Upper lobe of left lung (tissue), 6 donors: ENCODE measurements around the gene COL6A1. TPM values are rescaled to one million over a fixed set of nuclear protein-coding genes. Genes with fewer than 3 reads are reported as not detected.

Source experiments
- ATAC-seq, 2 donors: fragments of 200-7000 bp; cut with Tn5 transposase; one replicate each; pipeline ENCODE4 v1.9.1; 2022; ENCODE audit warnings: mild to moderate bottlenecking in 2 of 2, moderate library complexity in 2 of 2; ENCODE audit not compliant: low FRiP score in 2 of 2
- DNase-seq, 2 donors: peaks; one replicate each; pipeline ENCODE4 v3.0.0-alpha.2; 2019 to 2020
- H3K27ac ChIP-seq, 4 donors: fragments of 200-600 bp; sonication (generic); one replicate each; pipeline ENCODE4 v1.5.1; 2016 to 2019
- H3K27me3 ChIP-seq, 4 donors: fragments of 200-600 bp; sonication (generic); one replicate each; pipeline ENCODE4 v1.5.1; 2017 to 2019
- H3K36me3 ChIP-seq, 4 donors: fragments of 200-600 bp; sonication (generic); one replicate each; pipeline ENCODE4 v1.5.1; 2016 to 2019
- H3K4me1 ChIP-seq, 4 donors: fragments of 200-600 bp; sonication (generic); one replicate each; pipeline ENCODE4 v1.5.1; 2018 to 2019
- H3K4me3 ChIP-seq, 4 donors: fragments of 200-600 bp; sonication (generic); one replicate each; pipeline ENCODE4 v1.5.1; 2017 to 2019; ENCODE audit warnings: mild to moderate bottlenecking in 2 of 4, moderate library complexity in 1 of 4
- H3K9me3 ChIP-seq, 4 donors: fragments of 200-600 bp; sonication (generic); one replicate each; pipeline ENCODE4 v1.5.1; 2018 to 2019
- CTCF ChIP-seq, 6 experiments: fragments of 450-650 bp in 4 of 6; fragments of 200-600 bp in 2 of 6; sonication (generic) in 2 of 6; IDR thresholded peaks; one replicate each; pipeline ENCODE4 v1.5.1; 2016 to 2019; ENCODE audit warnings: antibody characterized with exemption in 6 of 6
- EP300 ChIP-seq, 4 donors: sonication (generic); formaldehyde crosslinking; IDR thresholded peaks; one replicate each; pipeline ENCODE4 v1.5.1; 2017; ENCODE audit warnings: antibody characterized with exemption in 4 of 4, control low read depth in 2 of 4
- POLR2A ChIP-seq, 4 donors: fragments of 450-650 bp; IDR thresholded peaks; one replicate each; pipeline ENCODE4 v1.5.1; 2016 to 2017; ENCODE audit warnings: antibody characterized with exemption in 4 of 4, mild to moderate bottlenecking in 2 of 4
- POLR2AphosphoS5 ChIP-seq, 2 donors: sonication (generic); formaldehyde crosslinking; IDR thresholded peaks; one replicate each; pipeline ENCODE4 v1.5.1; 2017; ENCODE audit warnings: antibody characterized with exemption in 2 of 2
- WGBS, 2 donors: methylation state at CpG; one replicate each; pipeline ENCODE4 v1.1.5; 2017 to 2018; 5-methylcytosine and 5-hydroxymethylcytosine counted together
- total RNA-seq, 6 donors: library from RNA; depleted of rRNA in 4 of 6; stranded (reverse); fragments of >200 nt in 4 of 6; gene quantifications; one replicate each; pipeline versions ENCODE4 v1.1.0 to v1.2.1, GENCODE V29; 2016 to 2021
- donor health status: DM: no; HTN: no; CAD: no; lungs with moderate emphysema.
- donor health status: DM: no; HTN: yes; CAD: no; lungs with severe emphysema.

Gene COL6A1
- total RNA-seq, 6 donors from 2014 or later, result 61.9 to 351 (median 205) TPM

GRCh38 chr21:46024141-46024540 lies 42.6 kb downstream of the COL6A1 start:
- Histone ChIP-seq H3K4me1 (peaks cover 0 to 5% (median 0%) of the 10 kb centered on the region in 4 donors), H3K9me3 (peaks cover 0 to 1% (median 0%) of the 10 kb centered on the region in 4 donors), H3K4me3 (no peak overlapping the region), H3K27me3 (no peaks in the 10 kb centered on the region), H3K36me3 (no peaks in the 10 kb centered on the region), H3K27ac (no peak overlapping the region)
- DNase-seq, result no peak
- no peak for ATAC-seq
- TF ChIP-seq EP300 (IDR thresholded peaks at IDR 0.05), result no peak
- TF ChIP-seq POLR2A (IDR thresholded peaks at IDR 0.05), result no peak
- TF ChIP-seq POLR2AphosphoS5 (IDR thresholded peaks at IDR 0.05), result no peak
- TF ChIP-seq CTCF (IDR thresholded peaks at IDR 0.05), result no peak
- WGBS, 2 donors, result 69 to 78% methylated on average over 3 of the region's 3 CpGs

- no peak for DNase-seq
- Histone ChIP-seq H3K27ac (peak overlapping the region in 1 of 4 donors; percentile 23), H3K36me3 (no peaks in the 10 kb centered on the region), H3K4me3 (no peak overlapping the region), H3K9me3 (peaks cover 0 to 11% (median 6%) of the 10 kb centered on the region in 4 donors), H3K27me3 (no peaks in the 10 kb centered on the region), H3K4me1 (peaks cover 0 to 5% (median 0%) of the 10 kb centered on the region in 4 donors)
- 34 to 45% methylated on average over 2 of the region's 2 CpGs for WGBS, 2 donors
- TF ChIP-seq POLR2AphosphoS5 (IDR thresholded peaks at IDR 0.05) (no peak), CTCF (IDR thresholded peaks at IDR 0.05) (no peak), POLR2A (IDR thresholded peaks at IDR 0.05) (no peak), EP300 (IDR thresholded peaks at IDR 0.05) (no peak)
- ATAC-seq, result no peak
These were observed 43.7 kb downstream of the COL6A1 start for GRCh38 chr21:46025113-46025770.

- no peak for DNase-seq
- peak in 1 of 2 donors; percentile 14 for TF ChIP-seq POLR2AphosphoS5 (IDR thresholded peaks at IDR 0.05)
- TF ChIP-seq EP300 (IDR thresholded peaks at IDR 0.05), result no peak
- H3K9me3 ChIP-seq, result peaks cover 0 to 11% (median 6%) of the 10 kb centered on the region in 4 donors
- peaks cover 0 to 5% (median 0%) of the 10 kb centered on the region in 4 donors for H3K4me1 ChIP-seq
- H3K27ac ChIP-seq, result peak overlapping the region; percentile 2 to 57 (median 22)
- no peaks in the 10 kb centered on the region for H3K27me3 ChIP-seq
- no peak overlapping the region for H3K4me3 ChIP-seq
- ATAC-seq, result peak; percentile 46 to 73
- WGBS, 2 donors, result 35 to 58% methylated on average over 3 of the region's 3 CpGs
- no peaks in the 10 kb centered on the region for H3K36me3 ChIP-seq
These were observed 46.4 kb downstream of the COL6A1 start for GRCh38 chr21:46027851-46028493.

DNA sequence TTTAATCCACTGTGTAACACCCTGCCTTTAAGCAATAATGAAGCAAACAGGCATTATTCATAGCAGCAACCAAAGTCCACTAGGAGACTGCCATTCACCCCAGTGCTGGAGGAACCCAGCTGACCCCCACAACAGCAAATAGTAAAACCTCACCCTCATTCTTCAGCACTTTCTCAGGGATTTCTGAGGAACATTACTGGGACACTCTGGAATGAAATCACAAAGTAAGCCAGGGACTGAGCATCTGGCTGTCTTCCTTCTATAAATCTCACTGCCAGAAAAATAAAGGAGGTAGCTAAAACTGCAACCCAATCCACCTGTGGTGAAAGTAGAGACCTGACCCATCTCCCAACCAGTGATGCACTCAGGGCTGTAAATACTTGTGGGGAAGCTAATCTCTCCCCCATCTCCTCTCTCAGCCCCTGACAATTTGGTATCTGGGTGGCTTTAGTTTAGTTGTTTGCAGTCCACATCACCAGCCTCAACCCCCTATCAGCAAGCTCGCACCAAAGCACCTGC lies 47.1 kb downstream of the COL6A1 start:
- H3K27ac ChIP-seq, result peak overlapping the region; percentile 2 to 57 (median 22)
- H3K4me3 ChIP-seq, result no peak overlapping the region
- TF ChIP-seq POLR2A (IDR thresholded peaks at IDR 0.05) (no peak), EP300 (IDR thresholded peaks at IDR 0.05) (no peak), POLR2AphosphoS5 (IDR thresholded peaks at IDR 0.05) (no peak), CTCF (IDR thresholded peaks at IDR 0.05) (no peak)
- H3K36me3 ChIP-seq, result no peaks in the 10 kb centered on the region
- WGBS, 2 donors, result 79 to 100% methylated on average over 1 of the region's 1 CpG
- no peaks in the 10 kb centered on the region for H3K27me3 ChIP-seq
- peaks cover 0 to 5% (median 0%) of the 10 kb centered on the region in 4 donors for H3K4me1 ChIP-seq
- no peak for DNase-seq
- peaks cover 0 to 11% (median 6%) of the 10 kb centered on the region in 4 donors for H3K9me3 ChIP-seq
- peak; percentile 32 to 80 for ATAC-seq

DNA sequence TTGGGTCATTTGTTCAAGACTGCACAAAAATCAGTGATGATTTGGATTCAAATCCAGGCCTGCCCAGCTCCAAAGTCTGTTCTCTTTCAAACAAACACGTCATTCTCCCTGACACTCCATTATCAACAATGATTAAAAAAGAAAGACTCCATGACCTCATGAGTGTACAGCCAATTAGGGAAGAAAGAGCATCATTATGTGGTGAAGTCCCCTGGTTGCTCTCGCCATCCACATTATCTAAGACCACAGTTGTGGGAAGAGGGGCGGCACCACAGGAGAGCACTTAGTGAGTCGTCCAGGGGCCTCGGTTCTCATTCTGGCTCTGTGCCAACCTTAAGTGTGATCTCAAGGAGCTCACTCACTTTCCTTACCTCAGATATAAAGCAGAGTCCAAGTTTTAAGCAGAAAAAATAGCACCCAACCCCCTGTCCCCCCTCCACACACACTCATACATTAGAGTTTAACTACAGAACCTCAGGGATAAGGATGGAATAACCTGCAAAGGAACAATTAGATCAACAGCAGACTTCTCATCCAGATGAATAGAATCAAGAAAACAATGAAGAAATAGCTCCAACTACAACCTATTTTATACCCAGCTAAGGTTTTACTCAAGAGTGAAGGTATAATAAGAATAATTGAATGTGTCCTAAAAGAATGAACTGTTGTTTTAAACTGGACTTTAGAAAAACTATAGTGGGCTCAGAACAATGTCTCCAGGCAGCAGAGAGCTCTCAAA lies 47.8 kb downstream of the COL6A1 start:
- TF ChIP-seq POLR2AphosphoS5 (IDR thresholded peaks at IDR 0.05) (no peak), CTCF (IDR thresholded peaks at IDR 0.05) (no peak), EP300 (IDR thresholded peaks at IDR 0.05) (no peak), POLR2A (IDR thresholded peaks at IDR 0.05) (no peak)
- WGBS, 2 donors, result 47 to 49% methylated on average over 5 of the region's 5 CpGs
- Histone ChIP-seq H3K27me3 (no peaks in the 10 kb centered on the region), H3K27ac (peak overlapping the region in 3 of 4 donors; percentile 2 to 57 (median 16)), H3K4me3 (no peak overlapping the region), H3K4me1 (peaks cover 0 to 5% (median 0%) of the 10 kb centered on the region in 4 donors), H3K9me3 (peaks cover 0 to 11% (median 6%) of the 10 kb centered on the region in 4 donors), H3K36me3 (no peaks in the 10 kb centered on the region)
- ATAC-seq (peak; percentile 67), DNase-seq (no peak)
